GM12878 (cell line): ENCODE measurements around the gene C16orf46. TPM values are rescaled to one million over a fixed set of nuclear protein-coding genes. Genes with fewer than 3 reads are reported as not detected.

Experiments used
- CREM ChIP-seq: IDR thresholded peaks from 2 replicates; pipeline ENCODE4 v1.6.1; 2014; ENCODE audit warnings: antibody characterized with exemption, low read depth
- MLLT1 ChIP-seq: fragments of 450-650 bp; IDR thresholded peaks from 2 replicates; pipeline ENCODE4 v1.6.1; 2016; ENCODE audit warnings: mild to moderate bottlenecking
- SKIL ChIP-seq: fragments of 450-650 bp; IDR thresholded peaks from 2 replicates; pipeline ENCODE4 v1.6.1; 2017; ENCODE audit warnings: mild to moderate bottlenecking, low read depth, inconsistent platforms; ENCODE audit not compliant: poor library complexity, severe bottlenecking
- SRF ChIP-seq, 2 experiments: IDR thresholded peaks; 2 replicates each; pipeline ENCODE4 v1.6.1; 2011; ENCODE audit warnings: low read depth in 2 of 2, low read length in 2 of 2, mild to moderate bottlenecking in 1 of 2, moderate library complexity in 1 of 2
- SUPT20H ChIP-seq: IDR thresholded peaks from 2 replicates; pipeline ENCODE4 v1.6.1; 2011; ENCODE audit warnings: low read depth, mild to moderate bottlenecking, low read length, moderate library complexity, borderline replicate concordance; ENCODE audit not compliant: control insufficient read depth
- polyA plus RNA-seq, 11 experiments: library from polyadenylated mRNA; depleted of rRNA in 4 of 11; unstranded in 6 of 11; stranded (reverse) in 5 of 11; fragments of >200 nt; fragmentation: Nextera tagmentation in 4 of 11; fragmentation: Illumina TruSeq in 1 of 11; extraction: Ambion mirVana in 4 of 11; extraction: Trizol in 1 of 11; gene quantifications; 1 replicate in 1 of 11; 2 replicates in 10 of 11; pipeline versions ENCODE4 v1.2.1 to v1.2.3, GENCODE V29; 2011 to 2016; ENCODE audit warnings: inconsistent platforms in 2 of 11, missing spikeins in 2 of 11, low read depth in 1 of 11
- total RNA-seq, 4 experiments: library from RNA; depleted of rRNA in 3 of 4; stranded (reverse); fragments of >200 nt in 3 of 4; fragmentation: Illumina TruSeq in 1 of 4; extraction: Trizol in 1 of 4; gene quantifications; 2 replicates each; pipeline versions ENCODE4 v1.2.1 to v1.2.3, GENCODE V29; 2013 to 2021
- TF ChIP-seq, protein P1 (sequence below): IDR thresholded peaks from 2 replicates; pipeline ENCODE4 v1.6.1; 2012; ENCODE audit warnings: low read length, inconsistent platforms

The C16orf46 gene
- total and polyA plus RNA-seq, 10 of the 15 experiments (the other 5 are each of a cell fraction or from before 2014, with no cell fraction given), result 0.04 to 0.46 (median 0.14) TPM; not detected in 6

- TF ChIP-seq MLLT1, result no peak
- TF ChIP-seq SRF (IDR thresholded peaks at IDR 0.05; ENCODE audit: low read depth in 2 of 2, low read length in 2 of 2), result no peak
- no peak for TF ChIP-seq SUPT20H
- no peak for TF ChIP-seq CREM
- TF ChIP-seq SKIL, result no peak
- TF ChIP-seq, protein P1, sequence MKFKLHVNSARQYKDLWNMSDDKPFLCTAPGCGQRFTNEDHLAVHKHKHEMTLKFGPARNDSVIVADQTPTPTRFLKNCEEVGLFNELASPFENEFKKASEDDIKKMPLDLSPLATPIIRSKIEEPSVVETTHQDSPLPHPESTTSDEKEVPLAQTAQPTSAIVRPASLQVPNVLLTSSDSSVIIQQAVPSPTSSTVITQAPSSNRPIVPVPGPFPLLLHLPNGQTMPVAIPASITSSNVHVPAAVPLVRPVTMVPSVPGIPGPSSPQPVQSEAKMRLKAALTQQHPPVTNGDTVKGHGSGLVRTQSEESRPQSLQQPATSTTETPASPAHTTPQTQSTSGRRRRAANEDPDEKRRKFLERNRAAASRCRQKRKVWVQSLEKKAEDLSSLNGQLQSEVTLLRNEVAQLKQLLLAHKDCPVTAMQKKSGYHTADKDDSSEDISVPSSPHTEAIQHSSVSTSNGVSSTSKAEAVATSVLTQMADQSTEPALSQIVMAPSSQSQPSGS, result no peak
Measured at GRCh38 chr16:81096715-81097208, 19.7 kb upstream of the C16orf46 start (continued).
